K562 (cell line): ENCODE data around the gene MYO15A. TPM values are rescaled to one million over a fixed set of nuclear protein-coding genes. Genes with fewer than 3 reads are reported as not detected.
A peak's percentile ranks its signal among the peaks of the same experiment; 100 is the strongest.

Experiments used
- ATF1 ChIP-seq, 2 experiments: fragments of 450-650 bp in 1 of 2; IDR thresholded peaks; 2 replicates each; pipeline ENCODE4 v1.6.1; 2016; ENCODE audit warnings: missing compliant biosample characterization in 1 of 2, missing genetic modification characterization in 1 of 2
- CAMTA2 ChIP-seq: fragments of 250-450 bp; sonication (Bioruptor Pico); conservative IDR thresholded peaks from 2 replicates; pipeline ENCODE4 v1.5.1; 2022
- CREM ChIP-seq: IDR thresholded peaks from 2 replicates; pipeline ENCODE4 v1.6.1; 2014; ENCODE audit warnings: antibody characterized with exemption, low read depth
- HNRNPH1 ChIP-seq: fragments of 200-400 bp; formaldehyde crosslinking; optimal IDR thresholded peaks from 2 replicates; pipeline ENCODE3; 2017; ENCODE audit warnings: low read depth, mild to moderate bottlenecking, low read length, moderate library complexity
- KAT8 ChIP-seq: fragments of 450-650 bp; IDR thresholded peaks from 2 replicates; pipeline ENCODE4 v1.6.1; 2016; ENCODE audit warnings: low read depth, mild to moderate bottlenecking
- LARP7 ChIP-seq: fragments of 450-650 bp; IDR thresholded peaks from 2 replicates; pipeline ENCODE4 v1.6.1; 2016
- LEF1 ChIP-seq: fragments of 450-650 bp; IDR thresholded peaks from 2 replicates; pipeline ENCODE4 v1.6.1; 2016; ENCODE audit warnings: mild to moderate bottlenecking
- MEIS2 ChIP-seq: fragments of 450-650 bp; IDR thresholded peaks from 2 replicates; pipeline ENCODE4 v1.6.1; 2014; ENCODE audit warnings: mild to moderate bottlenecking; ENCODE audit not compliant: partially characterized antibody
- MXI1 ChIP-seq: IDR thresholded peaks from 2 replicates; pipeline ENCODE4 v1.6.1; 2011; ENCODE audit warnings: low read depth, mild to moderate bottlenecking, improper control_type of control experiment, low read length
- SMARCA5 ChIP-seq: fragments of 450-650 bp; IDR thresholded peaks from 2 replicates; pipeline ENCODE4 v1.6.1; 2016
- SREBF2 ChIP-seq: sonication (generic); formaldehyde crosslinking; IDR thresholded peaks from 2 replicates; pipeline ENCODE4 v1.4.0; 2020; ENCODE audit warnings: mild to moderate bottlenecking, missing genetic modification reagents
- U2AF1 ChIP-seq: fragments of 200-400 bp; formaldehyde crosslinking; optimal IDR thresholded peaks from 2 replicates; pipeline ENCODE3; 2017; ENCODE audit warnings: mild to moderate bottlenecking, low read depth, low read length, moderate library complexity
- ZBED1 ChIP-seq: IDR thresholded peaks from 2 replicates; pipeline ENCODE4 v1.6.1; 2014
- ZBTB1 ChIP-seq: sonication (generic); formaldehyde crosslinking; IDR thresholded peaks from 2 replicates; pipeline ENCODE4 v1.8.1; 2023; ENCODE audit warnings: missing genetic modification reagents, low read depth, mild to moderate bottlenecking, borderline replicate concordance
- ZC3H4 ChIP-seq: sonication (generic); formaldehyde crosslinking; IDR thresholded peaks from 2 replicates; pipeline ENCODE4 v1.9.0; 2021; ENCODE audit warnings: missing genetic modification reagents, borderline replicate concordance
- ZC3H8 ChIP-seq: fragments of 450-650 bp; IDR thresholded peaks from 2 replicates; pipeline ENCODE4 v1.6.1; 2017
- ZKSCAN3 ChIP-seq: fragments of 250-450 bp; sonication (Bioruptor Pico); IDR thresholded peaks from 2 replicates; pipeline ENCODE4 v1.4.0; 2020
- ZNF124 ChIP-seq: sonication (generic); formaldehyde crosslinking; IDR thresholded peaks from 2 replicates; pipeline ENCODE4 v1.8.1; 2022; ENCODE audit warnings: missing genetic modification reagents
- ZNF184 ChIP-seq: sonication (generic); formaldehyde crosslinking; IDR thresholded peaks from 2 replicates; pipeline ENCODE4 v1.5.0; 2020; ENCODE audit warnings: missing genetic modification reagents
- ZNF311 ChIP-seq: fragments of 250-450 bp; sonication (Bioruptor Pico); IDR thresholded peaks from 2 replicates; pipeline ENCODE4 v1.4.0; 2020; ENCODE audit warnings: mild to moderate bottlenecking, moderate library complexity
- ZNF431 ChIP-seq: sonication (generic); formaldehyde crosslinking; IDR thresholded peaks from 2 replicates; pipeline ENCODE4 v1.8.0; 2022; ENCODE audit warnings: mild to moderate bottlenecking, missing genetic modification reagents
- ZNF583 ChIP-seq: fragments of 250-450 bp; sonication (Bioruptor Pico); IDR thresholded peaks from 2 replicates; pipeline ENCODE4 v1.4.0; 2020
- ZNF77 ChIP-seq: fragments of 250-450 bp; sonication (Bioruptor Pico); IDR thresholded peaks from 2 replicates; pipeline ENCODE4 v1.5.0; 2020
- polyA plus RNA-seq, 8 experiments: library from polyadenylated mRNA; depleted of rRNA in 4 of 8; stranded (reverse) in 5 of 8; unstranded in 3 of 8; fragments of >200 nt; fragmentation: Nextera tagmentation in 2 of 8; fragmentation: Illumina TruSeq in 1 of 8; extraction: Ambion mirVana in 2 of 8; extraction: Trizol in 1 of 8; gene quantifications; 2 replicates each; pipeline versions ENCODE4 v1.2.1 to v1.2.3, GENCODE V29; 2011 to 2014; ENCODE audit warnings: inconsistent platforms in 1 of 8, missing spikeins in 1 of 8
- total RNA-seq, 7 experiments: library from RNA; depleted of rRNA in 6 of 7; stranded (reverse); fragments of >200 nt in 6 of 7; fragmentation: Illumina TruSeq in 2 of 7; extraction: Trizol in 2 of 7; gene quantifications; 2 replicates each; pipeline versions ENCODE4 v1.2.1 to v1.2.3, GENCODE V29; 2011 to 2021; ENCODE audit warnings: low replicate concordance in 1 of 7
- TF ChIP-seq, protein P1 (sequence below), 2 experiments: IDR thresholded peaks; 2 replicates each; pipeline ENCODE4 v1.6.1; 2011; ENCODE audit warnings: borderline replicate concordance in 1 of 2, control low read depth in 1 of 2, low read depth in 1 of 2, low read length in 1 of 2, mild to moderate bottlenecking in 1 of 2, mixed read lengths in 1 of 2, moderate library complexity in 1 of 2; ENCODE audit not compliant: insufficient read depth in 1 of 2, insufficient read length in 1 of 2, poor library complexity in 1 of 2, severe bottlenecking in 1 of 2; ENCODE audit errors: extremely low read depth in 1 of 2
- TF ChIP-seq, protein P2 (sequence below): fragments of 450-650 bp; IDR thresholded peaks from 2 replicates; pipeline ENCODE4 v1.6.1; 2016; ENCODE audit warnings: missing biosample characterization, missing genetic modification characterization
- TF ChIP-seq, protein P3 (sequence below): fragments of 450-650 bp; IDR thresholded peaks from 2 replicates; pipeline ENCODE4 v1.6.1; 2018; ENCODE audit warnings: mild to moderate bottlenecking, low read depth; ENCODE audit not compliant: partially characterized antibody
- TF ChIP-seq, protein P4 (sequence below), 2 experiments: fragments of 450-650 bp in 1 of 2; sonication (generic) in 1 of 2; formaldehyde crosslinking; conservative IDR thresholded peaks; 2 replicates each; pipeline versions ENCODE4 v1.4.0 to v1.8.1; 2020 to 2022; ENCODE audit warnings: mild to moderate bottlenecking in 1 of 2, missing genetic modification reagents in 1 of 2

The MYO15A gene
- total and polyA plus RNA-seq, 9 of the 15 experiments (the other 6 are each of a cell fraction or from before 2014, with no cell fraction given) = 0.05 to 0.88 (median 0.14) TPM; not detected in 1

DNA sequence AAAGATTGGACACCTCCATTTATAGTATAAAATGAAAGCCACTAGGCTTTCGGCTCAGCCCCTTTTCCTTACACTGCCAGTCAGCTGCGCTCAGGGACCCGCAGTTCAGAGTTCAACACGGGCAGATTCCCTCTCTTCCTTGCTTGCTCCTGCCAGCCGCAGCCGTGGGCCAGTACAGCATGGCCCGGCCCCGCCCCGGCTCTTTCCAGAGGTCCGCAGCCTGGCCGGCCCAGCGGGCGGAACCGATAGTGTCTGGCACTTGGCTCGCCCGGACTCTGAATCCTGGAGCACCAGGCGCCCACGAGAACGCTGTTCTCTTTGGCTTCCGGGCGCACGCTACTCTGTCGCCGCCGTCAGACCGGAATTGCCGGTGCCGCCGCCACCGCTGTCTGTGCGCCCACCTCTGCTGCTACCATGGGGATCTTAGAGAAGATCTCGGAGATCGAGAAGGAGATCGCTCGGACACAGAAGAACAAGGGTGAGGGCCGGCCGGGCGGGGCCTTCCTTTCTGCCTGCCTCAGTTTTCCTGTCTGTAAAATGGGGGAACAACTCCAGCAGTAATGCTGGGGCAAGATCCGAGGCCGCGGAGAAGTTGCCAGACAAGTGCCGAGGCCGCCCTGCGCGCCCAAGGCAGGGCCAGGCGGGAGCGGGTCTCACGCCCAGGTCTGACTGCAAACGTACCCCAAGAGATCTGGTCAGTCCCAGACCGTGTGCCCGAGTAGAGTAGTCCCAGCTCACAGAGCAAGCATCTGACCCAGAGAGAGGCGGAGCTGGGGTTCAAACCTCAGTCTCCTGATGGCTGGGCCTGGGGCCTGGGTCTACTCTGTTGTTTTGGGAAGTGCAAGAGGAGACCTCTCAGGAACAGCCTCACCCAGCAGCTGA is 20.7 kb upstream of the MYO15A start, which contains the start of gene DRG2 (continued):
- TF ChIP-seq, protein P1, sequence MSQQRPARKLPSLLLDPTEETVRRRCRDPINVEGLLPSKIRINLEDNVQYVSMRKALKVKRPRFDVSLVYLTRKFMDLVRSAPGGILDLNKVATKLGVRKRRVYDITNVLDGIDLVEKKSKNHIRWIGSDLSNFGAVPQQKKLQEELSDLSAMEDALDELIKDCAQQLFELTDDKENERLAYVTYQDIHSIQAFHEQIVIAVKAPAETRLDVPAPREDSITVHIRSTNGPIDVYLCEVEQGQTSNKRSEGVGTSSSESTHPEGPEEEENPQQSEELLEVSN (IDR thresholded peaks at IDR 0.05; ENCODE audit: borderline replicate concordance in 1 of 2, extremely low read depth in 1 of 2, insufficient read depth in 1 of 2, insufficient read length in 1 of 2, low read depth in 1 of 2, low read length in 1 of 2, poor library complexity in 1 of 2, severe bottlenecking in 1 of 2) = peak in 1 of 2 experiments; percentile 74
- TF ChIP-seq, protein P2, sequence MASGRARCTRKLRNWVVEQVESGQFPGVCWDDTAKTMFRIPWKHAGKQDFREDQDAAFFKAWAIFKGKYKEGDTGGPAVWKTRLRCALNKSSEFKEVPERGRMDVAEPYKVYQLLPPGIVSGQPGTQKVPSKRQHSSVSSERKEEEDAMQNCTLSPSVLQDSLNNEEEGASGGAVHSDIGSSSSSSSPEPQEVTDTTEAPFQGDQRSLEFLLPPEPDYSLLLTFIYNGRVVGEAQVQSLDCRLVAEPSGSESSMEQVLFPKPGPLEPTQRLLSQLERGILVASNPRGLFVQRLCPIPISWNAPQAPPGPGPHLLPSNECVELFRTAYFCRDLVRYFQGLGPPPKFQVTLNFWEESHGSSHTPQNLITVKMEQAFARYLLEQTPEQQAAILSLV = no peak
- no peak for TF ChIP-seq KAT8
- TF ChIP-seq, protein P3, sequence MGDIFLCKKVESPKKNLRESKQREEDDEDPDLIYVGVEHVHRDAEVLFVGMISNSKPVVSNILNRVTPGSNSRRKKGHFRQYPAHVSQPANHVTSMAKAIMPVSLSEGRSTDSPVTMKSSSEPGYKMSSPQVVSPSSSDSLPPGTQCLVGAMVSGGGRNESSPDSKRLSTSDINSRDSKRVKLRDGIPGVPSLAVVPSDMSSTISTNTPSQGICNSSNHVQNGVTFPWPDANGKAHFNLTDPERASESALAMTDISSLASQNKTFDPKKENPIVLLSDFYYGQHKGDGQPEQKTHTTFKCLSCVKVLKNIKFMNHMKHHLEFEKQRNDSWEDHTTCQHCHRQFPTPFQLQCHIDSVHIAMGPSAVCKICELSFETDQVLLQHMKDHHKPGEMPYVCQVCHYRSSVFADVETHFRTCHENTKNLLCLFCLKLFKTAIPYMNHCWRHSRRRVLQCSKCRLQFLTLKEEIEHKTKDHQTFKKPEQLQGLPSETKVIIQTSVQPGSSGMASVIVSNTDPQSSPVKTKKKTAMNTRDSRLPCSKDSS = no peak
- TF ChIP-seq SMARCA5 = peak; percentile 97
- TF ChIP-seq, protein P4, sequence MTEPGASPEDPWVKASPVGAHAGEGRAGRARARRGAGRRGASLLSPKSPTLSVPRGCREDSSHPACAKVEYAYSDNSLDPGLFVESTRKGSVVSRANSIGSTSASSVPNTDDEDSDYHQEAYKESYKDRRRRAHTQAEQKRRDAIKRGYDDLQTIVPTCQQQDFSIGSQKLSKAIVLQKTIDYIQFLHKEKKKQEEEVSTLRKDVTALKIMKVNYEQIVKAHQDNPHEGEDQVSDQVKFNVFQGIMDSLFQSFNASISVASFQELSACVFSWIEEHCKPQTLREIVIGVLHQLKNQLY (CRISPR knock-in tag; conservative IDR thresholded peaks at IDR 0.05) = no peak
- TF ChIP-seq U2AF1 = no peak
- TF ChIP-seq LARP7 = no peak
- no peak for TF ChIP-seq SREBF2
- TF ChIP-seq MXI1 = peak; percentile 59; the same call in 1 of the 2 replicates
- TF ChIP-seq HNRNPH1 = no peak
- TF ChIP-seq ZBTB1 = no peak; the same call in 1 of the 2 replicates
- TF ChIP-seq MEIS2 = no peak
- TF ChIP-seq CAMTA2 = no peak
- no peak for TF ChIP-seq ZNF184 (CRISPR knock-in tag)
- TF ChIP-seq ZNF431 (CRISPR knock-in tag) = no peak
- TF ChIP-seq LEF1 = no peak
- no peak for TF ChIP-seq ATF1 (CRISPR knock-in tag; IDR thresholded peaks at IDR 0.05)
- TF ChIP-seq ATF1 (tag; IDR thresholded peaks at IDR 0.05) = peak; percentile 79
- TF ChIP-seq ZC3H8 = no peak
- no peak for TF ChIP-seq ZNF583 (CRISPR knock-in tag)
- no peak for TF ChIP-seq ZBED1
- TF ChIP-seq ZNF77 (CRISPR knock-in tag) = no peak
- no peak for TF ChIP-seq ZC3H4 (CRISPR knock-in tag)
- no peak for TF ChIP-seq ZNF311
- no peak for TF ChIP-seq ZNF124 (CRISPR knock-in tag)
- TF ChIP-seq ZKSCAN3 (CRISPR knock-in tag) = no peak
- peak; percentile 80 for TF ChIP-seq CREM
